ENCODE results near the gene MARCHF6. TPM values are rescaled to one million over a fixed set of nuclear protein-coding genes. Genes with fewer than 3 reads are reported as not detected.

MARCHF6 gene
- total and polyA plus RNA-seq, 2 of the 8 experiments (the other 6 are each of a cell fraction or from before 2014, with no cell fraction given) = 93.1 to 118 TPM

- TF ChIP-seq RBBP5 (IDR thresholded peaks at IDR 0.05; ENCODE audit: borderline replicate concordance, low read depth, low read length) (no peak), ATF2 (IDR thresholded peaks at IDR 0.05; ENCODE audit: low read length) (no peak), SIN3A (conservative IDR thresholded peaks at IDR 0.05 in 1 of 2, IDR thresholded peaks at IDR 0.05 in 1 of 2; ENCODE audit: low read depth in 1 of 2, low read length in 2 of 2) (peak in 1 of 2 experiments; percentile 40; a peak in 2 of 4 replicates), CTBP2 (IDR thresholded peaks at IDR 0.05; ENCODE audit: borderline replicate concordance, insufficient read depth, insufficient read length, low read length) (no peak), YY1 (IDR thresholded peaks at IDR 0.05; ENCODE audit: low read depth, low read length) (no peak), CREB1 (IDR thresholded peaks at IDR 0.05) (no peak), BCL11A (IDR thresholded peaks at IDR 0.05; ENCODE audit: low read depth in 2 of 2, low read length in 2 of 2) (no peak), SAP30 (IDR thresholded peaks at IDR 0.05; ENCODE audit: insufficient read depth, insufficient replicate concordance, low read length) (peak; percentile 68), SP4 (IDR thresholded peaks at IDR 0.05; ENCODE audit: low read length) (no peak), MAFK (IDR thresholded peaks at IDR 0.05; ENCODE audit: low read depth, low read length) (no peak), GABPA (IDR thresholded peaks at IDR 0.05; ENCODE audit: borderline replicate concordance, insufficient read depth, low read length) (no peak), POLR2A (IDR thresholded peaks at IDR 0.05; ENCODE audit: control extremely low read depth in 1 of 2, low read depth in 2 of 2, low read length in 2 of 2) (peak in 1 of 2 experiments; percentile 9; a peak in 2 of 3 replicates)
Measured at GRCh38 chr5:10354048-10354872, 765 bp downstream of the MARCHF6 start (continued).

Data from H1 (cell line).